ENCODE measurements around the gene CCDC186. TPM values are rescaled to one million over a fixed set of nuclear protein-coding genes. Genes with fewer than 3 reads are reported as not detected.

The CCDC186 gene
- total RNA-seq, 1 experiment from 2014 or later = 14.4 TPM

GRCh38 chr10:114079421-114079820 lies 94.6 kb downstream of the CCDC186 start:
- Histone ChIP-seq H3K4me3 (ENCODE audit: low read depth in 2 of 2, low read length in 2 of 2) (no peak overlapping the region), H3K9me3 (ENCODE audit: control insufficient read depth, insufficient read depth, low read depth, low read length) (no peaks in the 10 kb centered on the region), H3K27ac (ENCODE audit: low read length) (no peak overlapping the region), H3K27me3 (ENCODE audit: control insufficient read depth, insufficient read depth, low read length) (no peaks in the 10 kb centered on the region), H3K36me3 (ENCODE audit: control insufficient read depth, insufficient read depth, low read length) (no peaks in the 10 kb centered on the region), H3K4me1 (ENCODE audit: control insufficient read depth, insufficient read depth, low read length) (peaks cover 6% of the 10 kb centered on the region; the same call in 1 of the 2 replicates)
- in situ Hi-C loops (cut with HindIII; ENCODE audit: low pct_unique_long_range_greater_than_20kb, low sequenced_read_pairs) (no loop called here), intact Hi-C loops (cut with micrococcal nuclease; ENCODE audit: unreplicated experiment) (no loop called here)
- CTCF ChIA-PET = no interaction called here
- ATAC-seq = no peak
- POLR2A ChIA-PET = no interaction called here
- TF ChIP-seq POLR2AphosphoS5 (IDR thresholded peaks at IDR 0.05; ENCODE audit: low read depth, low read length) (no peak), SIN3A (IDR thresholded peaks at IDR 0.05; ENCODE audit: borderline replicate concordance, insufficient read depth, low read depth, low read length) (no peak)
- no peak for DNase-seq (ENCODE audit: low read depth, low spot score)
- BruUV-seq (replicated peaks) = no TSS peak

- H3K27me3 ChIP-seq (ENCODE audit: control insufficient read depth, insufficient read depth, low read length) = no peaks in the 10 kb centered on the region
- peaks cover 6% of the 10 kb centered on the region; the same call in 1 of the 2 replicates for H3K4me1 ChIP-seq (ENCODE audit: control insufficient read depth, insufficient read depth, low read length)
- BruUV-seq (replicated peaks) = no TSS peak
- no peak for DNase-seq (ENCODE audit: low read depth, low spot score)
- ChIA-PET POLR2A (interaction anchor here (0.6 kb wide), 1 partner anchor 20 kb away, joined by 10 read pairs; no protein-coding TSS in a partner anchor), CTCF (interaction anchor here (0.6 kb wide), 2 partner anchors 96 to 172 kb away, joined by 3 to 9 read pairs; no protein-coding TSS in a partner anchor)
- TF ChIP-seq SIN3A (IDR thresholded peaks at IDR 0.05; ENCODE audit: borderline replicate concordance, insufficient read depth, low read depth, low read length) (no peak), CTCF (IDR thresholded peaks at IDR 0.05) (0 out of 2 replicates have a peak, but pooled peaks have one; percentile 5)
- no peaks in the 10 kb centered on the region for H3K9me3 ChIP-seq (ENCODE audit: control insufficient read depth, insufficient read depth, low read depth, low read length)
- in situ Hi-C loops (cut with HindIII; ENCODE audit: low pct_unique_long_range_greater_than_20kb, low sequenced_read_pairs) (no loop called here), intact Hi-C loops (cut with micrococcal nuclease; ENCODE audit: unreplicated experiment) (no loop called here)
- no peak overlapping the region for H3K27ac ChIP-seq (ENCODE audit: low read length)
- H3K36me3 ChIP-seq (ENCODE audit: control insufficient read depth, insufficient read depth, low read length) = no peaks in the 10 kb centered on the region
- no peak overlapping the region for H3K4me3 ChIP-seq (ENCODE audit: low read depth in 2 of 2, low read length in 2 of 2)
- no peak for ATAC-seq
These were observed 95.7 kb downstream of the CCDC186 start for GRCh38 chr10:114078346-114078745.

- no peak; the same call in 1 of the 2 replicates for ATAC-seq
- TF ChIP-seq SIN3A (IDR thresholded peaks at IDR 0.05; ENCODE audit: borderline replicate concordance, insufficient read depth, low read depth, low read length) (no peak), POLR2AphosphoS5 (IDR thresholded peaks at IDR 0.05; ENCODE audit: low read depth, low read length) (no peak), TCF7L2 (IDR thresholded peaks at IDR 0.05; ENCODE audit: low read depth, low read length) (no peak), CTCF (IDR thresholded peaks at IDR 0.05) (peak; percentile 21; the same call in 1 of the 2 replicates)
- ChIA-PET POLR2A (no interaction called here), CTCF (interaction anchor here (0.6 kb wide), 2 partner anchors 44 to 171 kb away, joined by 3 read pairs; no protein-coding TSS in a partner anchor)
- Histone ChIP-seq H3K4me3 (ENCODE audit: low read depth in 2 of 2, low read length in 2 of 2) (no peak overlapping the region), H3K36me3 (ENCODE audit: control insufficient read depth, insufficient read depth, low read length) (no peaks in the 10 kb centered on the region), H3K4me1 (ENCODE audit: control insufficient read depth, insufficient read depth, low read length) (peaks cover 6% of the 10 kb centered on the region; the same call in 1 of the 2 replicates), H3K9me3 (ENCODE audit: control insufficient read depth, insufficient read depth, low read depth, low read length) (no peaks in the 10 kb centered on the region), H3K27me3 (ENCODE audit: control insufficient read depth, insufficient read depth, low read length) (no peaks in the 10 kb centered on the region), H3K27ac (ENCODE audit: low read length) (no peak overlapping the region)
- intact Hi-C loops (cut with micrococcal nuclease; ENCODE audit: unreplicated experiment) = no loop called here
- no peak for DNase-seq (ENCODE audit: low read depth, low spot score)
- in situ Hi-C loops (cut with HindIII; ENCODE audit: low pct_unique_long_range_greater_than_20kb, low sequenced_read_pairs) = no loop called here
- BruUV-seq (replicated peaks) = no TSS peak
These were observed 96.2 kb downstream of the CCDC186 start for GRCh38 chr10:114077815-114078219.

Measured in Panc1 (cell line).